GM12874 (cell line): ENCODE measurements around the gene SHMT2.

Experiments
- TF ChIP-seq, protein P1 (sequence below): IDR thresholded peaks from 2 replicates; pipeline ENCODE4 v1.5.1; 2011; ENCODE audit warnings: low read depth, mild to moderate bottlenecking, control low read depth, low read length, moderate library complexity; ENCODE audit not compliant: insufficient read depth

Gene SHMT2

DNA sequence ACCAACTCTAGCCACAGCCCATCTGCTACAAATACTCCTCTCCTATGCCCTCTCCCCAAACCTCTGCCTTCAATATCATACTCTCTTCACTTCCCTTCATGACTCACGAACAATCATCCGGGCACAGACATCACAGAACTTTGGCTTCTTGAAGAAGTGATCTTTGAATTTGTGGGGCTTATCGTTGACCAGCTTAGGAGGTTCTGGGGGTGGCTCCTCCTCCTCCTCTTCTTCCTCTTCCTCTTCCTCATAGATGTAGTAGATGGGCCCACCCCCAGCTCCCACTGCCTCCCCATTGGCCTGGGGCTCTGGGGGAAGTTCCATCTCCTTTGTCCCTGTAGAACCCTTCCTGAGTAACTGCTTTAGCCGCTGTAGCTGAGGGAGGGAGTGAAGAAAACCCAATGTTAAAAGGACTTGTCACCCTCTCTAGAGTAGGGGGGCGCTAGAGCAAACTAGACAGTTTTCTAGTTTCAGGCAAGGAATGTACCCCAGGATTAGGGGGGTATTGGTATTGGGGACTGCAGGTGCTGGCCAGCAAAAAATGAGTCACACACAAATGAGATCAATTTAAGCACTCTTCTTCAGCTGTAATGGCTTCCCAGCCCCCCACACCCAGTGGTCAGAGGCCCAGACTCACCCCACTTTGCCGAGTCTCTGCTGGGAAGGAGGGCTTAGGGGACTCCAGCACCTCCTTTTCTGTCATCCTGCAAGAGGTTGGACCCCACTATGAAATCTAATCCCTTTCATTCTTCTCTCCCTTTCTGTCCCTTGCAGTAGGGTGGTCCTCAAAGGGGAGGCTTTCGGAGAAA lies 19.6 kb downstream of the SHMT2 start:
- TF ChIP-seq, protein P1, sequence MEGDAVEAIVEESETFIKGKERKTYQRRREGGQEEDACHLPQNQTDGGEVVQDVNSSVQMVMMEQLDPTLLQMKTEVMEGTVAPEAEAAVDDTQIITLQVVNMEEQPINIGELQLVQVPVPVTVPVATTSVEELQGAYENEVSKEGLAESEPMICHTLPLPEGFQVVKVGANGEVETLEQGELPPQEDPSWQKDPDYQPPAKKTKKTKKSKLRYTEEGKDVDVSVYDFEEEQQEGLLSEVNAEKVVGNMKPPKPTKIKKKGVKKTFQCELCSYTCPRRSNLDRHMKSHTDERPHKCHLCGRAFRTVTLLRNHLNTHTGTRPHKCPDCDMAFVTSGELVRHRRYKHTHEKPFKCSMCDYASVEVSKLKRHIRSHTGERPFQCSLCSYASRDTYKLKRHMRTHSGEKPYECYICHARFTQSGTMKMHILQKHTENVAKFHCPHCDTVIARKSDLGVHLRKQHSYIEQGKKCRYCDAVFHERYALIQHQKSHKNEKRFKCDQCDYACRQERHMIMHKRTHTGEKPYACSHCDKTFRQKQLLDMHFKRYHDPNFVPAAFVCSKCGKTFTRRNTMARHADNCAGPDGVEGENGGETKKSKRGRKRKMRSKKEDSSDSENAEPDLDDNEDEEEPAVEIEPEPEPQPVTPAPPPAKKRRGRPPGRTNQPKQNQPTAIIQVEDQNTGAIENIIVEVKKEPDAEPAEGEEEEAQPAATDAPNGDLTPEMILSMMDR: no peak

DNA sequence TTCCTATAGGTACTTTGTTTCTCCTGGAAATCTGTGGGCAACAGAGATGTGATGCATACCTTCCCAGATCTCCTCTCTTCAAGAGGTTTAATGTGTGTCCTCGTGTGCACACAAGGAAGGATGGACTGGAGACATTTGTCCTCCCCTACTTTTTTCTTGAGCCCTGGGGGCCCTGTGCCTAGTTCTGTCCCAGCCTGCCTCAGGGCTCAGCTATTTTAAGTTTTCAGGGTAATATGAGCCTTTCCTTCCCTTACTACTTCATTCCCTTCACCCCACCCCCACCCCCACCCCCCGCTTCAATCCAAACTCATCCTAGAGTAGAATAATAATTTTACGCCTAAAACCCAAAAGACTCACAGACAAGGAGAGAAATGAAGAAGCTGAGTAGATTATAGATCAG lies 21.0 kb downstream of the SHMT2 start:
- TF ChIP-seq, protein P1: no peak

GRCh38 chr12:57250956-57251355 lies 21.4 kb downstream of the SHMT2 start, which contains the start of gene STAC3:
Gene STAC3 (minus strand): TSS chr12:57251187. CDS start chr12:57249636, 1,551 bp downstream.
- TF ChIP-seq, protein P1: no peak

GRCh38 chr12:57254506-57255280 lies 25.2 kb downstream of the SHMT2 start:
- TF ChIP-seq, protein P1: no peak

GRCh38 chr12:57255916-57256315 lies 26.4 kb downstream of the SHMT2 start:
- TF ChIP-seq, protein P1: no peak

GRCh38 chr12:57258977-57259970 lies 29.8 kb downstream of the SHMT2 start:
- TF ChIP-seq, protein P1: no peak
